HG03108 (cell line): ENCODE measurements around the gene TP53TG5.

Experiments
- ATAC-seq: cut with Tn5 transposase; IDR thresholded peaks from one replicate; pipeline ENCODE4 v1.9.1; 2021; ENCODE audit warnings: moderate library complexity; ENCODE audit not compliant: unreplicated experiment

The TP53TG5 gene

DNA sequence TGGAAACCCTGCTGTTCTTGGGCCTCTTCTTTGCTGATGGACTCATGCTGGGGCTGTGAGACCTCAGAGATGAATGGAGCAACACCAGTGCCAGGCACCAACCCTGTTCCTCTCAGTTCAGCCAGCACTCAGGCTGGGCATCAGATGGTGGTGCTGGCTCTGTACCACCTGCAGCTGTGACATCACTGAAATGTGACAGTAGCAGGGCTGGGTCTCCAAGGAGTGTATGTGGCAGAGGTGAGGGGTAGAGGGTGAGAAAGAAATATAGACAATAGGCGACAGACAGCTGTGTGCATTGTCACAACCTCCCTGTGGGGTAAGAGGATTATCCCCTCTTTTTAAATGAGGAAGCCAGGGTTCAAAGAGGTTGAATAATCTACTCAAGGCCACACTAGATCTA lies at the start of gene TP53TG5:
Gene TP53TG5 (minus strand): TSS at position 135 of the 400 bp plus-strand sequence. CDS start 89 bp downstream, at position 46.
- ATAC-seq: no peak

DNA sequence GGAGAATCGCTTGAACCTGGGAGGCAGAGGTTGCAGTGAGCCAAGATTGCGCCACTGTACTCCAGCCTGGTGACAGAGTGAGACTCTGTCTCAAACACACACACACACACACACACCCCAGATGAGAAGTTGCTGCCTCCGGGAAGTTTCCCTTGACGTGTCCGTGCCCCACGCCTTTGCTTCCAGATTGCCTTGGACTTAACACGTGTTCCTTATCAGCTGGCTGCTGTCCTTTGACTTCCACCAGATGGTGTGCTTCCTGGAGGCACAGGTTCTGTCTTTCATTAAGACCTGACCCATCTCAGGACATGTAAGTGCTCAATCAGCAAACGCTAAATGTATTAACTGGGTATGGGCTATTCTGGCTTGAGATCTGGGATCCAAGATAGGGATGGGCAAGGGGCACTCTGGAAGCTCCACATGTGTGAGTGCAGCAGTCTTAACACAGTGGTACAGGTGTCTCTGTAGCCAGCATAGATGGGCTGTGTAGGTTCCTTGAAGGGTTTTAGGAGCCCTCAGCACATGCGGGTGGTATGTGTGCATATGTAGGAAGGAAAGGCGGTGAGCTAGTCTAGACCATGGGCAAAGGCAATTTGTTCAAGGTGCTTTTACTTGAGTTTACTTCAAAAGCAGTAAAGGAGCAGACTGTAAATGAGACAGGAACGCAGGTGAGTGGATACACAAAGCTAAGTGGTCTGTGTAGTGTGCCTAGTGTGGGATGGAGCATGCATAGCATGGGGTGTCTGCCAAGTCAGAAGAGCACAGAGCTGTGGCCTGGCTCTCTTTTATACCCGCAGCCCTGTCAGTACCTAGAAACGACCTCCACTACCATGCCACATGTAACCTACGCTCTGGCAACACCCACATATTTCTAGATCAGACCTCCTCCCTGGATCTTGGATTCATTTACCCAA lies 49.4 kb upstream of the TP53TG5 start:
- ATAC-seq: no peak

DNA sequence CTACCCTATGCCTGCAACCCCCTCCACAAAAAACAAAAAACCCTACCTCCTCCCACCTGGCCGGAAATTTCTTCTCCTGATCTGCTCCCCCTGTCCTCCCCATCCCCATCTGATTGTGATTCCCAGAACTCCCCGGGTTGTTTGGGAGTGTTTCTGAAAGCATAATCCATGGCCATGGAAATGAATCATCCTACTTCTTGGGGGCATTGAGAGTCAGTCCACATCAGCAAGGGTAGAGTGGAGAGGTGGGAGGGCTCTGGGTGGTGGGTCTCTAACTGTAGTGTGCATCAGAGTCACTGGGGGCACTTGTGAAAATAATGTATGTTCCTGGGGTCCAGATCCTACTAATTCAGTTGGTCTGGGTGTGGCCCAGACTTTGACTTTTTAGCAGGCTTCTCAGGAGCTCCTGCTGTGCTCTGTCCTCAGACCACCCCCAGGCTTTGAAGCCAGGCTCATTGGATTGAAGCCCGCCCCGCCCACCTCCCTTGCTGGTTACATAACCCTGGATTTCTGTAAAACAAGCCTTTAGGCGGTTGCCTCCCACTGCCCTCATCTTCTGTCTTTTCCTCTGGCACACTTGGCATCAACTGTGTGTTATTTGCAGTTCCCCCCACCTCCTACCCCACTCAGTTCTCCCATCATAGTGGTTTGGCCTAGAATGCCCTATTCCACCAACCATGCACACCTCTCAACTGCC lies 48.3 kb upstream of the TP53TG5 start:
- no peak for ATAC-seq

- ATAC-seq: no peak
Measured at GRCh38 chr20:45425561-45425960, 47.4 kb upstream of the TP53TG5 start.

GRCh38 chr20:45423700-45424099 lies 45.6 kb upstream of the TP53TG5 start:
- ATAC-seq: no peak

DNA sequence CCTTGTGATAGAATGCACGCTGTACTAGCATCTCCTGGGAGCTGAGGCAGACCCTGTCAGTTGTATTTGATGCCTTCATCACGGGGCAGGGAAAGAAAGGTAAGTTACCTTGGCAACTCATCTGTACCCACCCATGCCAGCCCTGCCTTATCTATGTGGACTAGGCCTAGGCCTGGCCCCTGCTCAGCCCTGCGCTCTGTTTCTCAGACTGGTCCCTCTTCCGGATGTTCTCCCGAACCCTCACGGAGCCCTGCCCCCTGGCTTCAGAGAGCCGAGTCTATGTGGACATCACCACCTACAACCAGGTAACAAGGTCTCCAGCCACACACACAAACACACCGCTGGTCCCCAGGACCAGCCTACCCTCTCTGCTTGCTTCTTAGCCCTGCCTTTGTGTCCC lies 42.0 kb upstream of the TP53TG5 start:
- ATAC-seq: no peak

- peak; percentile 68 for ATAC-seq
Measured at GRCh38 chr20:45419188-45420091, 41.3 kb upstream of the TP53TG5 start.

DNA sequence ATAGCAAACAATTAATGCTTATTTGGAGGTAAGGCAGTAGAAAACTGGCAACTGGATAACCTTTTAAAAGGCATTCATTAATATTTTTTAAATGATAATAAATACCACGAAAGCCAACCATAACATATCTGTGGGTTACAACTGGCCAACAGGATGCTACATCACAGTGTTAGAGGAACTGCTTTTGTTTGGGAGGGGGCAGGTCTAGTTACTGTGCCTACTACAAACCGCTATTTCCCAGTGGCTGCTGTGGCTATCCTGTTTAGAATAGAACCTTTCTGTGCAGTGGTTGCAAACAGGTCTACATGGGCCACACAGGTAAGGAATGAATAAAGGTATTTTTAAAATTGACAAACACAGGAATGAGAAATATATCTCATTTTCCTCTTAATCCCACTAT lies 38.8 kb upstream of the TP53TG5 start:
- ATAC-seq: no peak

DNA sequence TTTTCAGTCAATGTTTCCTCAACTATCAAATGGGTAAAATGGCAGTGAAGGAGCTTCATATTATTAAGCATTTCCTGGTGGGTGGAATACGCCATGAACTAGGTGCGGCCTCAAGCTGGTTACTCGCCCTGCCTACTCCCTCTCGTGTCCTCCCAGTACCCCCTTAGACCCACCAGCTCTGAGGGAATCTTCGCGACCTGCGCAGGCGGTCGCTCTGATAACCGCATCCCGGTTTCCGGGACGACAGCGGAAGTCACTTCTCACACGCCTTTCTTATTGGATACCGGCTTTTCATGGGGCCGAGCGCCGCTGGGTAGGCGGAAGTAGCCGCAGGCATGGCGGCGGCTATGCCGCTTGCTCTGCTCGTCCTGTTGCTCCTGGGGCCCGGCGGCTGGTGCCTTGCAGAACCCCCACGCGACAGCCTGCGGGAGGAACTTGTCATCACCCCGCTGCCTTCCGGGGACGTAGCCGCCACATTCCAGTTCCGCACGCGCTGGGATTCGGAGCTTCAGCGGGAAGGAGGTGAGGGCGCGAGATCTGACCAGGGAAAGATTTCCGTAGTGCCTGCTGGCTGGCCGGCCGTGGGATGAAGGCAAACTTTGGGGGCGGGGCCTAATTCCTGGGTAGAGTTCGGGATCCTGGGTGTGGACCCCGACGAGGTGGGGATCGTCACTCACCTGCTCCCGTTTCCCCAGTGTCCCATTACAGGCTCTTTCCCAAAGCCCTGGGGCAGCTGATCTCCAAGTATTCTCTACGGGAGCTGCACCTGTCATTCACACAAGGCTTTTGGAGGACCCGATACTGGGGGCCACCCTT lies 37.9 kb upstream of the TP53TG5 start, which contains the start of gene PIGT:
Gene PIGT (plus strand): TSS at position 320 of the 816 bp plus-strand sequence. CDS start 16 bp downstream, at position 336.
- peak; percentile 60 for ATAC-seq

DNA sequence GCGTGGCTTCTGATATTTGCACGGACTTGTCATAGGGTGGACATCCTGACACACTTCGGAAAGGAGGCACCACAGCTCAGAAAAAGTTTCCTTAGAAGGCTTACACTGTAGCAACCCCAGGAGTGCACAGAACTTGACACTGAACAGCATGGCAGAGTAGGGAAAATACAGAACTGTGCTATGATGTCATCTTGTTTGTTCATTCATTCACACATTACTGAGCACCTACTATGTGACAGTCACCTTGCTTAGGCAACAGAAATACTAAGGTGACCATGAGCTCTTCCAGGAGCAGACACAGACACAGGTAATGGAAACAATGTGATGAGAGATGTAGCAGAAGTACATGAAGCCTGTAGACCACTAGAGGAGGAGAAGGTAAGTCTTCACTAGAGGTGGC lies 35.4 kb upstream of the TP53TG5 start:
- ATAC-seq: no peak

GRCh38 chr20:45412653-45413052 lies 34.5 kb upstream of the TP53TG5 start:
- ATAC-seq: no peak

DNA sequence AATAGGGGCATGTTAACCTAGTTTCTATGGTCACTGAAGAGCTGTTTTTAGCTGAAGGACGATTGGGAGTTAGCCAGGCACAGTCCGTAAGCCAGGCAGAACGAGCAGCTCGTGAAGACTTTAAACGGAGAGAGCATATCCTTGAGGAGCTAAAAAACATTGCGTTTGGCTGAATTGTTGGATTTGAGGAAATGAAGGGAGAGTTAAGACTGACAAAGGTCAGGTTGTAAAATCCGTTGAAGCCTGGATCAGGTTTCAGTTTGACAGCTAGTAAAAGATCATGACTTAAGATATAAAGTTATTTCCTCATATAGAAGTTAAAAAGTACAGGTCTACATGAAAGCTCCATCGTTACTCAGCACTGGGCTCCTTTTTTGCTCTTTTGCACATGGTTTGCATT lies 32.8 kb upstream of the TP53TG5 start:
- ATAC-seq: no peak

DNA sequence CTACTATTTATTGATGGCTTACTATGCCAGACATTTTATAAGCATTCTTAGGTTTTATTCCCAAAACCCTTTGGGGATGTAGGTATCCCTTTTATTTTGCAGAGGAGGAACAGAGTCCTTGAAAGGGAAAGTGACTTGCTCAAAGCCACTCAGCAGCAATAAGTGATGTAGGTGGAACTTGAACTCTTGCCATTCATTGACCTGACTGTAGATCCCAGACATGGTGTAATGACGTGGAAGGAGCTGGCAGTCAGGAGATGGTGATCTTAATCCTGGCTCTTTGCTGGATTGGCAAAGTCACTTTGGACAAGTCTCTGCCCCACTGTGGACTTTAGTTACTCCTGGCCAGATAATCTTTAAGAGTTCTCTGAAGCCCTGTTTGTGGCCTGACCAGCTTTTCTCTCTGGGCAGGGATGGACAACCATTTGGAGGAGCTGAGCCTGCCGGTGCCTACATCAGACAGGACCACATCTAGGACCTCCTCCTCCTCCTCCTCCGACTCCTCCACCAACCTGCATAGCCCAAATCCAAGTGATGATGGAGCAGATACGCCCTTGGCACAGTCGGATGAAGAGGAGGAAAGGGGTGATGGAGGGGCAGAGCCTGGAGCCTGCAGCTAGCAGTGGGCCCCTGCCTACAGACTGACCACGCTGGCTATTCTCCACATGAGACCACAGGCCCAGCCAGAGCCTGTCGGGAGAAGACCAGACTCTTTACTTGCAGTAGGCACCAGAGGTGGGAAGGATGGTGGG lies 31.6 kb upstream of the TP53TG5 start:
- no peak for ATAC-seq

DNA sequence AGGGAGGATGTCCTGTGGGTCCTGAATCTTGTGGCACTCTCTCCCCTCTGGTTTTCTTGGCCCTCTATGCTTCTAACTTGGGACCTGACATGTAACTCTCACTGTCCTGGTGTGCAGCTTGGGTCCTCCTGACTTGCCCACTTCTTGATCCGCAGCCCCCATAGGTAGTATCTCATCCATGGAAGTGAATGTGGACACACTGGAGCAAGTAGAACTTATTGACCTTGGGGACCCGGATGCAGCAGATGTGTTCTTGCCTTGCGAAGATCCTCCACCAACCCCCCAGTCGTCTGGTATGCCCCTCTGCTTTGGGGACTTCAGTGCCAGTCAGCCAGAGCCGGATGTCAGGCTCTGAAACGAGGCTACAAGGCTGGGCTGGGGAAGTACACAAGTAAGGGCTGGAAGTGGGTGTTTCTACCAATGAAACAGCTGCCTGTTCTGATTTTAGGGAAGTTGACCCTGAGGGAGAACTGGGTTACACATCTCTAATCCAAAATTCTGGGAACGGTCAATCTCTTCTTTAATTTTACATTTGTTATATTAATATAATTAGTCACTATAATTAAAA lies 30.6 kb upstream of the TP53TG5 start:
- no peak for ATAC-seq

- ATAC-seq: no peak
Measured at GRCh38 chr20:45407783-45408645, 29.9 kb upstream of the TP53TG5 start, which contains the start of gene DBNDD2. Gene DBNDD2 (plus strand): TSS chr20:45408289. CDS start chr20:45408468, 179 bp downstream.

DNA sequence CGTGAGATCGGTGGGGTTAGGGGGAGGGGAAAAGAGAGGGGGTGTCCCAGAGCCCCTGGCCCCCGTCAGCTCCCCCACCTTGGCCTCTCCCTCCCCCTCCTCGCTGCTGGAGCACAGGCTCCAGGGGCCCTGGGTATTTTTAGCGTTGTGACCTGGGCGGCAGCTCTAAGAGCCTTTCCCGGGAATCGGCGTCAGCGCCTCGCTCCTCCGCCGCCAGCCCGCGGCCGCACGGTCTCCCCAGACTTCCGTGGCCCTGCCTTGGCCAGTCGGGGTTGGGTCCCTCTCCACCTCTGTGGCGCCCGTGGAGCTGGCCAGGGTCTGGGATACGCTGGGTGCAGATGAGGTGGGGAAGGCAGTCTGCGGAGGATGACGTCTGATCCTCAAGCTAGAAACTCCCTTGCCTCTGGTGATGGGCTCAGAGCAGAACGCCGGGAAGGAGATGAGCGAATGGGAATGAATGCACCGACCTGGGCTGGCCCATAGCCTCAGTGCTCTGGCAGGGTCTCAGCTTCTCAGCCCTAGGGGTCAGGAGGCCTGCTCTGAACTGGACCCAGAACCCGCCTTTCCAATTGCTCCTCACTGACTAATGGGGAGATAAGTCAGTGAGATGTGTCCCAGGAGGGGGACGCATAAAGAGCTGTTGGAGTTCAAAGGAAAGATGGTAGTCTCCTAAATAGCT lies 29.1 kb upstream of the TP53TG5 start:
- no peak for ATAC-seq

DNA sequence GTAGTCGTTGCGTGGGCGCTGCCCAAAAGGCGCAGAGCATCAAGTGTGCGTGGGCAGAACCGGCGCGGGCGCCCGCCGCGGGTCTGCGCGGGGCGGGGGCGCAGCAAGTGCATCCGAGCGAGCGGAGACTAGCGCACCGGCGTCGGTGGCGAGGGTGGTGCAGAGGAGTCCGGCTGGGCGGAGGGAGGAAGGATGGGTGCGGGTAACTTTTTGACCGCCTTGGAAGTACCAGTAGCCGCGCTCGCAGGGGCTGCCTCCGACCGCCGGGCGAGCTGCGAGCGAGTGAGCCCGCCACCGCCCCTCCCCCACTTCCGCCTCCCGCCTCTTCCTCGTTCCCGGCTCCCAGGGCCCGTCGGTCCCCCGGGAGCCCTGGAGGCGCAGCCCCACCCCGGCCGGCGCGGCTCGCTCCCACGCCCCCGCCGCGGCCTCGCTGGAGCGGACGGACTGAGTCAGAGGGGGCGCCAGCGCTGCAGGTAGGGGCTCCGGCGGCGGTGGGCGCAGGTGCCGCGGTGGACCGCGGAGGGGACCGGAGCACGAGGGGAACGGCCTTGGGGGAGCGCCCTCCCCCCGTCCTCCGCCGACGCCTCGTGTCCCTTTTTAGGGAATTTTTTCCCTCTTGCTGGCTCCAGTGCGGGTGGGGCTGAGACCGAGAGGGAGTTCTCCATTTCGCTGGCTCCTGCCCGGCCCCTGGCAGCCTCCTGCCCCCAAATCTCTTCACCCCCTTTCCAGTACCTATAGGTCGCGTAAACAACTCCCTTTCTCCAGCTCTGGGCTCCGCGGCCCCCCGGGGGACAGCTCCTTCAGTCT lies 28.3 kb upstream of the TP53TG5 start:
- ATAC-seq: no peak
